SK-N-SH (cell line): Measurements from ENCODE around the gene MEX3A. TPM values are rescaled to one million over a fixed set of nuclear protein-coding genes. Genes with fewer than 3 reads are reported as not detected.

Source experiments
- CTCF ChIA-PET: fragments of 300-600, 350-600 bp; formaldehyde crosslinking; extraction: SDS; loops from one replicate; lab custom pipeline; 2021; lab: Yijun Ruan, JAX
- POLR2A ChIA-PET: fragments of 350-600 bp; sonication (Branson Sonifier 250); formaldehyde crosslinking; extraction: SDS; loops from one replicate; lab custom pipeline; 2020; ENCODE audit warnings: antibody characterized with exemption, inconsistent platforms; lab: Yijun Ruan, JAX
- DNase-seq: peaks from one replicate; pipeline ENCODE4 v3.0.0; 2012
- H2AFZ ChIP-seq: fragments of 200-600 bp; sonication (generic); 2 replicates; pipeline ENCODE4 v1.8.1; 2016; ENCODE audit warnings: antibody characterized with exemption, mild to moderate bottlenecking, low read depth
- H3F3A ChIP-seq: fragments of 200-600 bp; sonication (generic); replicated peaks from 2 replicates; pipeline ENCODE3; 2016; ENCODE audit warnings: antibody characterized with exemption, mild to moderate bottlenecking; ENCODE audit not compliant: insufficient read depth
- H3K27ac ChIP-seq, 2 experiments: fragments of 200-500 bp in 1 of 2; fragments of 200-600 bp in 1 of 2; sonication (Bioruptor generic) in 1 of 2; sonication (generic), shearing (Covaris generic) in 1 of 2; 2 replicates each; pipeline versions ENCODE4 v1.5.1 to v1.6.1; 2014 to 2016; ENCODE audit warnings: low read depth in 2 of 2, inconsistent platforms in 1 of 2, low read length in 1 of 2, mild to moderate bottlenecking in 1 of 2, mixed read lengths in 1 of 2
- H3K27me3 ChIP-seq: fragments of 200-600 bp; sonication (generic), shearing (Covaris generic); 2 replicates; pipeline ENCODE4 v1.6.1; 2016; ENCODE audit warnings: mixed run types; ENCODE audit not compliant: insufficient read depth
- H3K36me3 ChIP-seq, 2 experiments: fragments of 200-500 bp in 1 of 2; fragments of 200-600 bp in 1 of 2; sonication (Bioruptor generic) in 1 of 2; sonication (generic) in 1 of 2; replicated peaks in 1 of 2; 2 replicates each; pipeline versions ENCODE3 to v1.5.1; 2014 to 2016; ENCODE audit warnings: low read length in 1 of 2, mild to moderate bottlenecking in 1 of 2; ENCODE audit not compliant: insufficient read depth in 2 of 2, control insufficient read depth in 1 of 2
- H3K4me1 ChIP-seq, 2 experiments: fragments of 200-500 bp in 1 of 2; fragments of 200-600 bp in 1 of 2; sonication (Bioruptor generic) in 1 of 2; sonication (generic), shearing (Covaris generic) in 1 of 2; 2 replicates each; pipeline versions ENCODE4 v1.5.1 to v1.6.1; 2014 to 2016; ENCODE audit warnings: low read depth in 1 of 2, low read length in 1 of 2, mixed run types in 1 of 2; ENCODE audit not compliant: insufficient read depth in 2 of 2, control insufficient read depth in 1 of 2
- H3K4me2 ChIP-seq: fragments of 200-600 bp; sonication (generic), shearing (Covaris generic); 2 replicates; pipeline ENCODE4 v1.6.1; 2017; ENCODE audit warnings: mixed run types
- H3K4me3 ChIP-seq, 2 experiments: fragments of 200-500 bp in 1 of 2; fragments of 200-600 bp in 1 of 2; sonication (Bioruptor generic) in 1 of 2; sonication (generic), shearing (Covaris generic) in 1 of 2; 2 replicates each; pipeline versions ENCODE4 v1.5.1 to v1.8.1; 2014 to 2016; ENCODE audit warnings: low read depth in 2 of 2, inconsistent platforms in 1 of 2, low read length in 1 of 2, mild to moderate bottlenecking in 1 of 2, mixed read lengths in 1 of 2, moderate library complexity in 1 of 2
- H3K79me2 ChIP-seq: fragments of 200-600 bp; sonication (generic); 2 replicates; pipeline ENCODE4 v1.8.1; 2017; ENCODE audit warnings: mild to moderate bottlenecking; ENCODE audit not compliant: insufficient read depth
- H3K9ac ChIP-seq: fragments of 200-600 bp; sonication (generic); 2 replicates; pipeline ENCODE4 v1.6.1; 2017; ENCODE audit warnings: mixed run types
- H3K9me2 ChIP-seq: fragments of 200-600 bp; sonication (generic); 2 replicates; pipeline ENCODE4 v1.6.1; 2017; ENCODE audit warnings: mixed run types
- H3K9me3 ChIP-seq: fragments of 200-600 bp; sonication (generic); 2 replicates; pipeline ENCODE4 v1.6.1; 2017; ENCODE audit warnings: mixed run types, mild to moderate bottlenecking, moderate library complexity
- H4K20me1 ChIP-seq: fragments of 200-600 bp; sonication (generic); 2 replicates; pipeline ENCODE4 v1.6.1; 2017; ENCODE audit warnings: mild to moderate bottlenecking, mixed run types; ENCODE audit not compliant: insufficient read depth
- CHD2 ChIP-seq: fragments of 150-350 bp; IDR thresholded peaks from 2 replicates; pipeline ENCODE4 v1.6.1; 2018; ENCODE audit warnings: low read length; ENCODE audit not compliant: partially characterized antibody
- CTCF ChIP-seq: fragments of 200-600 bp; sonication (generic); IDR thresholded peaks from 2 replicates; pipeline ENCODE4 v1.6.1; 2017; ENCODE audit warnings: antibody characterized with exemption, mild to moderate bottlenecking, moderate library complexity
- ELF1 ChIP-seq: IDR thresholded peaks from 2 replicates; pipeline ENCODE4 v1.4.0; 2012
- EZH2phosphoT487 ChIP-seq: fragments of 200-600 bp; sonication (generic); IDR thresholded peaks from 2 replicates; pipeline ENCODE4 v1.6.1; 2017; ENCODE audit warnings: low read depth, mixed run types, mild to moderate bottlenecking, antibody characterized with exemption, moderate library complexity, borderline replicate concordance
- FOSL2 ChIP-seq: IDR thresholded peaks from 2 replicates; pipeline ENCODE4 v1.4.0; 2012; ENCODE audit warnings: low read depth, mild to moderate bottlenecking, moderate library complexity, borderline replicate concordance
- FOXJ3 ChIP-seq: sonication (generic); formaldehyde crosslinking; IDR thresholded peaks from 2 replicates; pipeline ENCODE4 v1.5.1; 2020; ENCODE audit warnings: mild to moderate bottlenecking, missing genetic modification reagents
- GABPA ChIP-seq: IDR thresholded peaks from 2 replicates; pipeline ENCODE4 v1.4.0; 2012; ENCODE audit warnings: low read depth, mild to moderate bottlenecking
- MAX ChIP-seq: IDR thresholded peaks from 2 replicates; pipeline ENCODE4 v1.4.0; 2012; ENCODE audit warnings: low read depth
- MXI1 ChIP-seq: IDR thresholded peaks from 2 replicates; pipeline ENCODE4 v1.6.1; 2012; ENCODE audit warnings: mild to moderate bottlenecking, low read depth, low read length, improper control_type of control experiment
- NFIC ChIP-seq: IDR thresholded peaks from 2 replicates; pipeline ENCODE4 v1.4.0; 2012; ENCODE audit warnings: borderline replicate concordance
- PBX3 ChIP-seq: IDR thresholded peaks from 2 replicates; pipeline ENCODE4; 2012
- POLR2AphosphoS5 ChIP-seq: IDR thresholded peaks from 2 replicates; pipeline ENCODE4 v1.6.1; 2012; ENCODE audit warnings: low read depth, low read length
- RAD21 ChIP-seq: IDR thresholded peaks from 2 replicates; pipeline ENCODE4 v1.6.1; 2012; ENCODE audit warnings: mild to moderate bottlenecking, low read length
- RCOR1 ChIP-seq: fragments of 150-350 bp; IDR thresholded peaks from 2 replicates; pipeline ENCODE4 v1.6.1; 2017; ENCODE audit warnings: antibody characterized with exemption, low read length
- RFX5 ChIP-seq: IDR thresholded peaks from 2 replicates; pipeline ENCODE4 v1.6.1; 2012; ENCODE audit warnings: mild to moderate bottlenecking, improper control_type of control experiment, low read length
- RXRA ChIP-seq: IDR thresholded peaks from 2 replicates; pipeline ENCODE4 v1.4.0; 2012; ENCODE audit warnings: low read depth, mild to moderate bottlenecking, borderline replicate concordance
- SMC3 ChIP-seq: IDR thresholded peaks from 2 replicates; pipeline ENCODE4 v1.6.1; 2012; ENCODE audit warnings: low read depth, low read length, improper control_type of control experiment
- TCF12 ChIP-seq: IDR thresholded peaks from 2 replicates; pipeline ENCODE4 v1.4.0; 2012
- TEAD4 ChIP-seq: IDR thresholded peaks from 2 replicates; pipeline ENCODE4 v1.4.0; 2012; ENCODE audit warnings: mild to moderate bottlenecking, borderline replicate concordance; ENCODE audit not compliant: insufficient read depth
- USF2 ChIP-seq: fragments of 150-350 bp; IDR thresholded peaks from 2 replicates; pipeline ENCODE4 v1.6.1; 2017; ENCODE audit warnings: antibody characterized with exemption, low read length, low read depth, borderline replicate concordance
- YY1 ChIP-seq: IDR thresholded peaks from 2 replicates; pipeline ENCODE4 v1.4.0; 2012; ENCODE audit warnings: low read depth, mild to moderate bottlenecking
- WGBS: methylation state at CpG from one replicate; pipeline ENCODE4 v1.1.6; 2017; ENCODE audit warnings: low lambda C conversion rate; 5-methylcytosine and 5-hydroxymethylcytosine counted together
- polyA plus RNA-seq, 3 experiments: library from polyadenylated mRNA; depleted of rRNA; stranded (reverse); fragments of >200 nt; gene quantifications; 2 replicates each; pipeline ENCODE4 v1.2.3, GENCODE V29; 2012
- TF ChIP-seq, protein P1 (sequence below): IDR thresholded peaks from 2 replicates; pipeline ENCODE4 v1.6.1; 2012; ENCODE audit warnings: mild to moderate bottlenecking, low read depth, low read length, moderate library complexity

The MEX3A gene
- polyA plus RNA-seq, 1 of the 3 experiments (the other 2 are of a cell fraction): 16.2 TPM

GRCh38 chr1:156090840-156091188 is 8.5 kb upstream of the MEX3A start:
- Histone ChIP-seq H3F3A (peaks cover 18% of the 10 kb centered on the region), H3K27me3 (no peaks in the 10 kb centered on the region), H3K9me2 (no peaks in the 10 kb centered on the region), H3K9ac (no peak overlapping the region), H2AFZ (no peak overlapping the region), H3K36me3 (peaks cover 0 to 6% of the 10 kb centered on the region in 2 experiments), H4K20me1 (peaks cover 6% of the 10 kb centered on the region; the same call in 1 of the 2 replicates), H3K4me3 (peak overlapping the region in 1 of 2 experiments; percentile 27; a peak in 1 of 4 replicates), H3K4me2 (no peak overlapping the region; the same call in 1 of the 2 replicates), H3K4me1 (peaks cover 0 to 4% of the 10 kb centered on the region in 2 experiments; a peak in 2 of 4 replicates), H3K79me2 (peaks cover 42% of the 10 kb centered on the region), H3K27ac (no peak overlapping the region), H3K9me3 (no peaks in the 10 kb centered on the region)
- POLR2A ChIA-PET: no interaction called here
- TF ChIP-seq RFX5 (no peak), FOSL2 (no peak), CHD2 (no peak), SMC3 (peak; percentile 88), ELF1 (no peak), USF2 (no peak), TEAD4 (no peak), EZH2phosphoT487 (no peak), CTCF (peak; percentile 84), TCF12 (no peak), RXRA (no peak), PBX3 (no peak), YY1 (no peak), RCOR1 (no peak), NFIC (no peak), FOXJ3 (CRISPR knock-in tag) (no peak), POLR2AphosphoS5 (no peak), MXI1 (no peak), GABPA (no peak), RAD21 (peak; percentile 91), MAX (no peak)
- TF ChIP-seq, protein P1, sequence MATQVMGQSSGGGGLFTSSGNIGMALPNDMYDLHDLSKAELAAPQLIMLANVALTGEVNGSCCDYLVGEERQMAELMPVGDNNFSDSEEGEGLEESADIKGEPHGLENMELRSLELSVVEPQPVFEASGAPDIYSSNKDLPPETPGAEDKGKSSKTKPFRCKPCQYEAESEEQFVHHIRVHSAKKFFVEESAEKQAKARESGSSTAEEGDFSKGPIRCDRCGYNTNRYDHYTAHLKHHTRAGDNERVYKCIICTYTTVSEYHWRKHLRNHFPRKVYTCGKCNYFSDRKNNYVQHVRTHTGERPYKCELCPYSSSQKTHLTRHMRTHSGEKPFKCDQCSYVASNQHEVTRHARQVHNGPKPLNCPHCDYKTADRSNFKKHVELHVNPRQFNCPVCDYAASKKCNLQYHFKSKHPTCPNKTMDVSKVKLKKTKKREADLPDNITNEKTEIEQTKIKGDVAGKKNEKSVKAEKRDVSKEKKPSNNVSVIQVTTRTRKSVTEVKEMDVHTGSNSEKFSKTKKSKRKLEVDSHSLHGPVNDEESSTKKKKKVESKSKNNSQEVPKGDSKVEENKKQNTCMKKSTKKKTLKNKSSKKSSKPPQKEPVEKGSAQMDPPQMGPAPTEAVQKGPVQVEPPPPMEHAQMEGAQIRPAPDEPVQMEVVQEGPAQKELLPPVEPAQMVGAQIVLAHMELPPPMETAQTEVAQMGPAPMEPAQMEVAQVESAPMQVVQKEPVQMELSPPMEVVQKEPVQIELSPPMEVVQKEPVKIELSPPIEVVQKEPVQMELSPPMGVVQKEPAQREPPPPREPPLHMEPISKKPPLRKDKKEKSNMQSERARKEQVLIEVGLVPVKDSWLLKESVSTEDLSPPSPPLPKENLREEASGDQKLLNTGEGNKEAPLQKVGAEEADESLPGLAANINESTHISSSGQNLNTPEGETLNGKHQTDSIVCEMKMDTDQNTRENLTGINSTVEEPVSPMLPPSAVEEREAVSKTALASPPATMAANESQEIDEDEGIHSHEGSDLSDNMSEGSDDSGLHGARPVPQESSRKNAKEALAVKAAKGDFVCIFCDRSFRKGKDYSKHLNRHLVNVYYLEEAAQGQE: no peak
- CTCF ChIA-PET: interaction anchor here (0.6 to 29.6 kb wide), 17 partner anchors 9 to 295 kb away, joined by 3 to 1559 read pairs (median 3); partner anchors contain the start of gene LMNA
- 56% methylated on average over 12 of the region's 14 CpGs for WGBS
- DNase-seq: peak; percentile 80
